Activated T-helper 9 cell treated with anti-CD3 and anti-CD28 coated beads, Interleukin-2, amount 50 U/mL, for 16 hours (primary cell): ENCODE data around the gene PHLPP2.

Source experiments
- DNase-seq: peaks from one replicate; pipeline ENCODE4 v3.0.0-alpha.2; 2020; ENCODE audit warnings: low read depth

Gene PHLPP2

DNA sequence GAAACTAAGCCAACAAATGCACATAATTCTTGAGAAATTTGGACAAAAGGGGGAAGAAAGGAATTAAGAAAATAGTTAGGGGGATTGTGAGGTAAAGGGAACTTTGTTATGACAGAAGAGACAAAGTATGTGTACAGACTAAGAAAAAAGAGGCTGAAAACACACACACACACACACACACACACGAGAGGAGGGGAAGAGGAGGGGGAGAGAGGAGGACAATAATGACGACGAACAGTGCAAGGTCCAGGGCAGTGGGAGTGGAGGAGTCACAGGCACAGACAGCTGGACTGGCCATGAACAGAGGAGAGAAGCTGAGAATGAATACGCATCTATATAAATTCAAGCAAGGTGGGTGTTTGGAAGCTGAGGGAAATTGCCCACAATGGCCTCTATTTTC, 54.0 kb downstream of the PHLPP2 start:
- no peak for DNase-seq

DNA sequence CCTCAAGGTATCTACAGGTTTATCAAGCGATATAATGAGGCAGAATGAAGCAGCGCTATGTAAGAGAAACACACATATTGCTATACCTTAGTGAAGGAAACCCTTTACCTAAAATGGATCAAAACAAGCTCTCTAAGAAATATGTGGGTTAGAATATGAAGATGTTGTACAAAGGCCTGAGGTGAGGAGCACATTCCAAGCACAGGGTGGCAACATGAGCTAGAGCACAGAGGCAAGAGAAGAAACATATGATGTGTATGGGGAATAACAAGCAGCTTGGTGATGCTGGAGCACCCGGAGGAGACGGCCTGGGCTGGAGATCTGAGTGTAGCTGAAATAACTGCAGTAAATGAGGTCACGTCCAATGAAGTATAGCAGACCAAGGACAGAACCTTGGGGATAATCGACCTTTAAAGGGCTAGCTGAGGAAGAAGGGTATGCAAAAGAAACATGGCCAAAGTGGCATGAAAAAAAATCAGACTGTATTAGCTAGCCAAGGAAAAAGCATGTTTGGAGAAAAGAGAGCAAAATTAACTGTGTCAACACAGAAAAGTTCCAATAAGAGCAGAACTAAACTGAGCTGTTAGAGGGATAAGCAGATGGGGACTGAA, 54.5 kb downstream of the PHLPP2 start:
- no peak for DNase-seq

DNA sequence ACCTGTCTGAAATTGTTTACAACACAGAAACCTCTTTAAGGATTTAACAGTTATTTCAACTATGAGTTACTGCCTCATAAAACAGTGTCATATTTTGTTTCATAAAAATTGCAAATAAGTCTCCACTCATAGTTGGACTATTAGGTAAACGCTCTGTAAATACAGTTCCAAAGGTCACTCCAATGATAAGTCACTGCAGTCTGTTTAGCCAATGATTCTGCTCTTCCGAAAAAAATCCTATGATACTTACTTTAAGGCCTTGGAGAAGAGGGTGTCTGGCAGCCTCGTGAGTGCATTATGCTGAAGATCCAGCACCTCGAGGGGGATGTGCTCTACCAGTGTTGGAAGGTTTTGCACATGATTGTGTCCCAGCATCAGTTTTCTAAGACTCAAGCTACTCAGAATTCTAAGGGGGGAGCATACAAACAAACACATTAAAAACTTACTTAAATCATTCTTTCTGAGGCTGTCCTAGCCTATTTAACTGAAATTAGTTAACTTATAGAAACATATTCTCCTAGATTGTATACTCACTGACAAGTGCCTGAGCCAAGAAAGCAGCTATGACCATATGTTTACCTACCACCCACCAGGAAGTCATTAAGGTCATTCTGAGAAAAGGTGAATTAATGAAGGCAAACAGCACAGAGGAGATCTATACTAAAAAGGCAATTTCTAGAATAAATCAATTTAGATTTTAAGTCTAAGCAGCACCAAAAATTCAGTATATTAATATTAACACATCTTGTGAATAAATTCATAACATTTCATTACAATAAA, 57.4 kb downstream of the PHLPP2 start:
- DNase-seq, result no peak

DNA sequence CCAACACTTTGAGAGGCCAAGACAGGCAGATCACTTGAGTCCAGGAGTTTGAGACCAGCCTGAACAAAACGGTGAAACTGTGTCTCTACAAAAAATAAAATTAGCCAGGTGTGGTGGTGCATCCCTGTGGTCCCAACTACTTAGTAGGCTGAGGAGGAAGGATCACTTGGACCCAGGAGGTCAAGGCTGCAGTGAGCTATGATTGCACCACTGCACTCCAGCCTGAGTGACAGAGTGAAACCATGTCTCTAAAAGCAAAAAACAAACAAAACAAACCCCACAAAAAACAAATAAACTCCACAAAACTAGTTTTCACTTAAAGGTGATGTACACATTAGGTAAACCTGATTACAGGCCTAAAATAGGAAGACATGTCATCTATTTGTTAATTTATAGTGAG, 58.2 kb downstream of the PHLPP2 start:
- DNase-seq, result no peak

DNA sequence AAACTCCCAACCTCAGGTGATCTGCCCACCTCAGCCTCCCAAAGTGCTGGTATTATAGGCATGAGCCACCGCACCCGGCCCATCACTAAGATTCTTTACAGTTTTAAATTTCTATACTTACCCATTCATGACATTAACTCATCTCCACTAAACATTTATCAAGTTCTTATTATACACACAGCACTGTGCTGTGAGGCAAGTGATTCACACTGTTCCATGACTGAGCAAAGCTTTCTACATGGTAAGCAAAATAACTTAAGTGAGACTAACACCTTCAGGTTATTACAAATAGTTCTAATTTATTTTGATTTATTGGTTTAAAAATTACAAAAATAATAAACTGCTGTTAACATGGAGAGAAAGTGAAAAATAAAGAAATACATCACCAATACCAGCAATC, 65.0 kb downstream of the PHLPP2 start:
- no peak for DNase-seq

DNA sequence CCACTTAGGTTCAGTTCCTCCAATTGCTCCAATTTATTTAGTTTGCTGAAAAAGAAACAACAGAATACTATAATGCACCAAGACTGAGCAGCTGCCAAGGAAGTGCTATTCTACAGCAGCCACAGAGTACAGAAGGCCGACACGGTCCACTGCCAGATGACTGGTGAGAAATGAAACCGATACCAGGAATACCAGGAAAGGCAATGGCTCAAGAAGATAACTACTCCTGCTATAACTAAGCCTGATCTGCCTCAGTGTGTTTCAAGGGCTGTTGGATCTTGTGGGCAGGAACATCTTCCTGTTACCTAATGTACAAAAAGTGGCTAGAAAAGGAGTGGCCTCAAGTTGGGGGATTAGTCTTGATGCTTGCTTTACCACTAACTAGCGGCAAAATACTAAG, 65.7 kb downstream of the PHLPP2 start:
- no peak for DNase-seq

DNA sequence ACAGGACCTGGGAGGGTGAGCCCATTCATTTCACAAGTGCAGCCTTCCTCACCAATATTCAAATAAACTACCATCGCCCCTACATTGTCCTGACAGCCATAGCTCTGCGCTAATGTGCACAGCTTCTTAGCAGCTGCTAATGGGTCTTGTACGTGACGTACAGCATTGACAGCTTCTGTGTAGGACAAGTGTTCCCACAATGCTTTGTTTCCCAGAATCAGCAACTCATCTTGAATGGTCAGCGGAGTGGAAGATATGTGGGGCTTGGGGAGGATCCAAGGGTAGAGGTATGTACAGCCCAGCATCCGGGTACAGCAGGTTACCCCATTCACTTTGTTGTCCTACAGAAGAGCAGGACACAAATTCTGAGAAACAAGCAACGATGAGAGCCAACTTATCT, 74.8 kb downstream of the PHLPP2 start:
- no peak for DNase-seq

DNA sequence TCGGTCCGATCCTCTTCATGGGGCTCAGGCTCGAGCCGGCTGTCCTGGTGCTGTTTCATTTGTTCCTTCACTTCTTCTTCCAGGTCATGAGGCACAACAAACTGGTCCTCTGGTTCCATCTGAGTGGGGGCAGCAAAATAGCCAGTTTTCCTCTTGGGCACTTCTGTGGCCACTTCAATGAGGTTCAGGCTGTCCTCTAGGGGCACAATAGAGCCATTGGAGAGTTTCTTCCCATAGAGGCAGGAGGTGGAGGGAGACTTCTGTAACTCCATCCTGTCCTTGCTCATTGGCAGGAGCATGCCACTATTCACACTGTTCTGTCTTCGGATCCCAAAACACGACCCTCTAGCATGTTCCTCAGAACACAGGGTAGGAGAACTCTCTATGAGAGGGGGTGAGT, 75.6 kb downstream of the PHLPP2 start:
- no peak for DNase-seq

DNA sequence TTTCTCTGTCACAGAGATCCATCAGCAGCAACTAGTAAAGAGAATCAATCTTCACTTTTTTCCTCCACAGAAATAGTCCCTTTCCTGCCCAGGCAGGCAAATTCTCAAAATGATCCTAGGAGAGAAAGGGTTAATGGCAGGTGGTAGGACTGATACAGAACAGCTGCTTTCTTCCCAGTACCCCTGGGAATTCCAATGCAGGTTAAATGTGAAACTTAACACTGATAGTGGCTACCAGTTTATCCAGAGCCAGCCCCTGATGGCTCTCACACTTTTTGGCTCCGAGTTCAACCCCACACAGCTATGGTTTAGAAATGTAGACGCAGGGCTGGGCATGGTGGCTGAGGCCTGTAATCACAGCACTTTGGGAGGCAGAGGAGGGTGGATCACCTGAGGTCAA, 76.3 kb downstream of the PHLPP2 start:
- no peak for DNase-seq

DNA sequence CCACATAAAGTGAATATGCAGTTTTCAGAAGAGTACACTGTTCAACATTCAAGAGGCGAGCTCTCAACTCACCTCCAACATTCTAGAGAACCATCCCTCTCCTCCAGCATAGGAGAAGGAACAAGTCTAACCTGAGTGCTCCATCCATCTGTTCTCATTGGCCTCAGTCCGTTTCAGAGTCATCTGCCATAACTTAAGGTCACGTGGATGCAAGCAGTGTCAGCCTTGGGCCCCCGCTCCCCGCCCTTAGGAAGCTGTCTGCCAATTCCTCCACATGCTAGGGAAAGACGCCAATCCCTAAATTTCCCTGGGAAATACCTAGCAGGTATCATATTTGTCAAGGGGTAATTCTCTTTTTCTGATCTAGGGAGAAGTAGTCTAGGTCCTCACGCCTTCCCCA, 77.1 kb downstream of the PHLPP2 start:
- DNase-seq, result no peak

DNA sequence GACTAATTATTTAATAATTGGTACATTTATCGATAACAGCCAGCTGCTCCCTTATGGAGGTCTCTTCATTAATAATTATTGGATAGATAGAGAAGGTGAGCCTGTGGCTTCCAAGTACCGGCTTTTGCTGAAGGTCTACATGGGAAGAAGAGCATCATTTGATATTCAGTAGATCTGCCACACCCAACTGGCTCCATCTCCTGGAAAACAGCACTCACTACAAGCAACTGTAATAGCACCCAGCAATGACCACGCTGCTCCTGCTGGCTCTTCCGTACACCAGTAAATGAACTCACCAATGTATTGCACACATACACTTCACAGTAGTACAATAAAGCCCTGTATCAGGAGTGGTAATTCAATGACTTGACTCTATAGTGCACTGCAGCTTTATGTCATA, 79.1 kb downstream of the PHLPP2 start:
- DNase-seq, result no peak

DNA sequence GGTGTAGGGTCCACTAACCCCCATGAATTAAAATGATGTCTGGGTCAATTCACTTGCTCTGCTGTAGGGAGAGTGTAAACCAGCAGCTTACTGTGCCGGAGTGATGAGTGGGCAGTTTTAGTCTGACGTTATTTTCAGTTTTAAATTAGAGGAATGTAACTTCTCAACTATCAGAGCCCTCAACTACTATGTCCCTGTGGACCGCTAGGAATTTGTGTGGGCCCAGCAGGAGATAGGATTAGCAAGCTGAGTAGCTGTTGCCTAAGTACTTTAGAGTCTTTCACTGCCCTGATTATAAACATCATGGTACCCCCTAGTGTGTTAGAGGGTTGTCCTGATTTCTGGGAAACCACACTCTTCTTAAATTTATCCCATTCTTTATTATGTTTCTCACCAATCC, 87.1 kb downstream of the PHLPP2 start:
- no peak for DNase-seq

DNA sequence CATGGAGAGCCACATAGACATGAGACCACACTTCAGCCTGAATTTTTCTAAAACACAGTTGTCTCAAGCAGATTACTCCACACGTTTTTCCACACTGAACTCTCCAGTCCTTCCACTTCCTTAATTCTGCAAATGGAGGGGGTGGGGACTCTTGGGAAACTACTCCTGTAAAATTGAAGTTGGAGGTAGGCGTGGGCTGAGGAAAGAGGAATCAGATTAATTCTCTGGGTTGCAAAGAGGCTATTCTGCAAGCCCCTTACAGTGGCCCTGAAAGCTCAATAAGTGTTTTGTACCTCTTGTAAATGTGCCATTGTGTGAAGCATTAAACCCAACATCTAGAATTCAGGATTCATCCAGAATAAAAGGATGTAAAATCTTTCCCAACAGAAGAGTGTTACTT, 88.9 kb downstream of the PHLPP2 start:
- no peak for DNase-seq

DNA sequence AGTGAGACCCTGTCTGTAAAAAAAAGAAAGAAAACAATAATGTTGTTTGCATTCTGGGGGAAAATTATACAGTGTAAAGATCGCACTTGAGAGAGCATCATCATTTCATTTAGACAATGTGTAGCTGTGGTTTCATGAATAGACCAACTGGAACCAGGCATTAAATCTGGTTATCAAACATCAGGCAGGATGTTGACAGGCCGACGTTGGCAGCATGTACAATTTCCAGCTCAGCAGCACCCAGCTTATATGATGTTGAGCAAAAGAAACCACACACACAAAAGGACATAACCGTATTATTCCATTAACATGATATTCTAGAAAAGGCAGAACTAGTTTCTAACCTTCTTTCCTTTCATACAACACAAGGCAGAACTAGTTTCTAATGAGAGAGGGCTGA, 92.7 kb downstream of the PHLPP2 start:
- DNase-seq, result no peak

DNA sequence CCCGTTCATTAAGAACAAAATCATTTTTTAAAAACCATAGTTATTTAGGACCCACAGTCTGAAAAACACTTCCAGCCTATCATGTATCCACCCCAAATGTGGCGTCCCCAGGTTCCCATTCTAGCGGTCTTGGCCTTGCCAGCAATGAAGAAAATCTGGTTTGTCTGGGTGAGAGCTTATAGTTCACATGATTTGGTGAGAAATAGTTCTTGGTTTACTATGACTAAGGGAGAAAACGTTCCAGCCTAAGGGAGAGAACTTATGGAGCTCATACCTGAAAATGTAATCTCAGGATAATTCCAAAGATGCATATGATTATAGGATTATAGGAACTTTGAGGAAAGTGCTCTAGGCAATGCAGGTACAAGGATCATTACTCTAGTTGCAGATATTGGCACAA, 93.7 kb downstream of the PHLPP2 start:
- no peak for DNase-seq

DNA sequence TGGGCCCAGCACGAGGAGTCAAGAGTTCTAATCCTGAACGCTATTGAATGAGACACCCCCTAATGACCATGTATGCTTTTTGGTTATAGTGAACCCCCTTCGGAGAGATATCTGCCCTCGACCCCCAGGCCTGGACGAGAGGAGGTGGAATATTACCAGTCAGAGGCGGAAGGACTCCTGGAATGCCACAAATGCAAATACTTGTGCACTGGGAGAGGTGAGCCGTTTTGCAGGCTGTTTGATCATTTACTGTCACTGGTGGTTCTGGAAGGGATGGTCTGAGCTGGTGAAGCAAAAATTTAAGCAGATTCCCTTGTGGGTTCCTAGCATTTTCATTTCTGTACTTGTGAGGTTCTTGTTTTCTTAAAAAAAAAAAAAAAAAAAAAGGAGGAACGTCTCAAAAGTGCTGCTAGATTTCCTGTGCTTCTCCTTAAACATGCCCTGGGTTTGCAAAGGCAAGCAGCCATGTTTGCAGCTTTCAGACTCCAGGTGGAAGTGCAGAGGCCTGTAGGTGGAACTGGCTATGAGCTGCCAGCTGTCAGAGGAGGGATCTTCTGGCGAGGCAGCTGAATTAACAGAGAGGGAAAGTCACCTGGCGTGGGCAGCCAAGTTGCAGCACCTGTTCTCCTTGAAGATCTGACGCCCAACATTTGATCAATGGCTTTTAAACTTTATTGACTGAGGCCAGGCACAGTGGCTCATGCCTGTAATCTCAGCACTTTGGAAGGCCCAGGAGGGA, 95.1 kb downstream of the PHLPP2 start:
- DNase-seq, result no peak

DNA sequence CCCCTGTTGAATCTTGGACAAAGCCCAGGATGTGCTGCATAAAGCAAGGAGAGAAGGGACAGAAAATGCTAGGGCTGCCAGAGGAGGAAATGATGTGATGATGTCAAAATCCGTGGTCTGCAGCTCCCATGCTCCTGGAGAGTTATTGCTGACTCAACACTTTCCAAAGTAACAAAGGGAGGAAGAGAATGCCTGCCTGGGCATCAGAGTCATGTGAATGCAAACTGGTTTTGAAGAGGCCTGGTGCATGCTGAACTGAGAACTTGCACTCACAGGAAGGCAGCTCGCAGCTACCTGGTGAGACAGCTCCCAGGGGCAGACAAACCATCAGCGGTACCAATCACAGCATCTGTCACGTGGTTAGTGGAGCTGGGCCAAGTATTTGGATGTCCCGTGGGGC, 95.7 kb downstream of the PHLPP2 start:
- DNase-seq, result no peak

DNA sequence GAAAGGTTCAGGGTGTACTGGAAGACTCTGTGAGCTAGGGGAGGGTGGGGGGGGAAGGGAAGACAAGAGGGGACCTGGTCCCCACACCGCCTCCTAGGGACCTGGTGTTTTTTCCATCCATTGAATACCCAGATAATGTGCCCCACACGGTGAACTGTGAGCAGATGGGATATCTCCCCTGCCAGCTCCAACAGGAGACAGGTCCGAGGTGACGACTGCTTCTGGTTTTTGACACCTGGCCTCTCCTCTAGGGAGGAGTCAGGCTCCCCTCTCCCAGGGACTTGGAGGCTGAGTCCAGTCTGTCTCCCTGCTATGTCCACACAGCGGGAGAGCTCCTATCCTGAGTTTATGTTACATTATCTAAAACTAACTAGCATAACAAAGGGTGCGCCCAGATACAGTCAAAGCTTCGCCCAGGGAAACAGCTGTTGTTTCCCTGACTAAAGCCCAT, 96.7 kb downstream of the PHLPP2 start:
- DNase-seq, result no peak

DNA sequence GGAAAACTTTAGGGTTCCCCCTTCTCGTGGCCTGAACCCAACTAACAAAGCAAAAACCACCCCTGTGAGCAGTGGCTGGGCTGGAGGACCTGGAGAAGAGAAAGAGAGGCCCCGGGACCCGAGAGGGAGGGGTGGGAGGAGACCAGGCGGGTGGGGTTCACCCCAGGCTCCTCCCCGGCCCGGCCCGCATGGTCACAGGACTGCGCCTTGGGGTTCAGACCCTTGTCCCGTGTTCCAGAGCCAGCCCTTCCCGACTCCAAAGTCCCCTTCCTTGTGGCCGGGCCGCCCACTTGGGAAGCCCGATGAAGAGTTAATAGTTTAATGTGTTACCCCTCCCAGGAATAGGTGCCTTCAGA, 97.7 kb downstream of the PHLPP2 start:
- no peak for DNase-seq

DNA sequence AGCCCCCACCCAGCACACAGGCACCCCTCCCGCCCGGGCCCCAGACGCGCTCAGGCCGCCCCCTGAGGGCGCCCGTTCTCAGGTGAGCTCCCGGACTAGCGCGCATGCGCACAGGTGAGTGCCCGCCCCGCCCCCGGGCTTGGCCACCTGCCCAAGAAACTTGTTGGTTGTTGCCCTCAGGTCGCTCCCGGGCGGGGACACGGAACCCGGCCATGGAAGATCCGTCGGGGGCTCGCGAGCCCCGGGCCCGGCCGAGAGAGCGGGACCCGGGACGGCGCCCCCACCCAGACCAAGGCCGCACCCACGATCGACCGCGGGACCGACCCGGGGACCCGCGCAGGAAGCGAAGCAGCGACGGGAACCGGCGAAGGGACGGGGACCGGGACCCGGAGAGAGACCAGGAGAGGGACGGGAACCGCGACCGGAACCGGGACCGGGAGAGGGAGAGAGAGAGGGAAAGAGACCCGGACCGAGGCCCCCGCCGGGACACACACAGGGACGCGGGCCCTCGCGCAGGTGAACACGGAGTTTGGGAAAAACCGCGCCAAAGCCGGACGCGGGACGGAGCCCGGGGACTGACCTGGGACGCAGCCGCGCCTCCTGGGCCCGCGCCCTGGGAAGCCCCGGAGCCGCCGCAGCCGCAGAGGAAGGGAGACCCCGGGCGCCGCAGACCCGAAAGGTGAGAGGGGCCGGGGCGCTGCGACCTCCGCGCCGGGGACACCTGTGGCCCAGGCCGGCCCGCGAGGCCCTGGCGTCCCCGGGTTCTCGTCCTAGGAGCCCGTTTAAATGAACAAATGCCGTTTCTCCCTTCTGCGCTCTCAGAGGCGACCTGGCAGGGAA, 98.3 kb downstream of the PHLPP2 start, which contains the start of gene MARVELD3:
MARVELD3 (plus strand) TSS at position 167 of the 840 bp plus-strand sequence; CDS start at position 213, 46 bp downstream.
- peak; percentile 9 for DNase-seq

DNA sequence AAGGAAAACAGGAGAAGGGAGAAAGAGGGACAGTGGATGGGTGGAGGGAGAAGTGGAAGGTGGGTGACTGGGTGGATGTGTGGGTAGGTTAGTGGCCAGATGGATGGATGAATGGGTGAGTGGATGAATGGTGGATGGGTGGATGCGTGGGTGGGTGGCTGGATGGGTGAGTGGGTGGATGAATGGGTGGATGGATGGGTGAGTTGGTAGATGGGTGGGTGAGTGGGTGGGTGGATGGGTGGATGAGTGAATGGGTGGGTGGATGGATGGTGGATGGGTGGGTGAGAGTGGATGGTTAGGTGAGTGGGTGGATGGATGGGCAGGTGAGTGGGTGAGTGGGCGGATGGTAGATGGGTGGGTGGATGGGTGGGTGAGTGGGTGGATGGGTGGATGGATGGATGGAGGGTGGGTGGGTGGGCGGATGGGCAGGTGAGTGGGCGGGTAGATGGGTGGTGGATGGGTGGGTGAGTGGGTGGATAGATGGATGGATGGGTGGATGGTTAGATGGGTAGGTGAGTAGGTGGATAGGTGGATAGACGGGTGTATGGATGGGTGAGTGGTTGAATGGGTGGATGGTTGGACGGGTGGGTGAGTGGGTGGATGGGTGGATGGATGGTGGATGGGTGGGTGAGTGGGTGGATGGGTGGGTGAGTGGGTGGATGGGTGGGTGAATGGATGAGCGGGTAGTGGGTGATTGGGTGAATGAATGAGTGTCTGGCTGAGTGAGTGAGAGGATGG, 99.2 kb downstream of the PHLPP2 start:
- DNase-seq, result no peak

DNA sequence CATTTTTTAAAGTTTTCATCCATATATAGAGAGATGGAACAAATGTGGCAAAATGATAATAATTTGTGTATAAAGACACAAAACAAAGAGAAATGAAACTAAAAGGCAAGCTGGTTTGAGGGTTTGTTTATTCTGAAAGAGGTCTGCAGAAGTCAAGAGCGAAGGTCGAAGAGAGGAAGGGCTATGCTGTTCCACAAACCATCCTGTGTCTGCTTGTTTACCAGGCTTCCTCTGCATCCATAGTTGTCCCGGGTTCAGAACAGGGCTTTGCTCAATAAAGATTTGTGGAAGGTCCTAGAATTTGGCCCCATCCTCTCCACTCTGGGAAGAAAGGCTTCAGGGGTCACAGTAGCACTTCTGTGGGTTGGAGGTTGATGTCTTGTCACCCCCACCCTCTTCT, 100.9 kb downstream of the PHLPP2 start:
- no peak for DNase-seq
